HL-60/S4 treated with phorbol 12-myristate 13-acetate at 8.2 ng/mL for 4 days and 3 days (cell line): Measurements from ENCODE around the gene SIM1.

ENCODE experiments used
- in situ Hi-C: fragments of 300-500 bp; cut with MboI; formaldehyde crosslinking; loops from 2 replicates; pipeline ENCODE4 v1.15.0; 2022; ENCODE audit warnings: low sequenced_read_pairs

SIM1 gene

GRCh38 chr6:100456908-100457235, 7.8 kb downstream of the SIM1 start:
- in situ Hi-C loops = no loop called here

GRCh38 chr6:100456141-100456907, 8.4 kb downstream of the SIM1 start:
- in situ Hi-C loops = no loop called here

- in situ Hi-C loops = no loop called here
These were observed 9.2 kb downstream of the SIM1 start for GRCh38 chr6:100455230-100456124.

- in situ Hi-C loops = no loop called here
These were observed 10.0 kb downstream of the SIM1 start for GRCh38 chr6:100454551-100455229.

GRCh38 chr6:100453701-100454521, 10.8 kb downstream of the SIM1 start:
- in situ Hi-C loops = no loop called here

GRCh38 chr6:100452998-100453397, 11.7 kb downstream of the SIM1 start:
- in situ Hi-C loops = no loop called here

GRCh38 chr6:100451577-100451976, 13.1 kb downstream of the SIM1 start:
- in situ Hi-C loops = no loop called here

GRCh38 chr6:100449239-100449691, 15.5 kb downstream of the SIM1 start:
- in situ Hi-C loops = no loop called here

GRCh38 chr6:100447900-100448748, 16.6 kb downstream of the SIM1 start:
- in situ Hi-C loops = no loop called here

- in situ Hi-C loops = no loop called here
These were observed 17.4 kb downstream of the SIM1 start for GRCh38 chr6:100447081-100447899.

GRCh38 chr6:100446115-100447080, 18.3 kb downstream of the SIM1 start:
- in situ Hi-C loops = no loop called here

- in situ Hi-C loops = no loop called here
These were observed 19.2 kb downstream of the SIM1 start for GRCh38 chr6:100445512-100445911.

- in situ Hi-C loops = no loop called here
These were observed 23.8 kb downstream of the SIM1 start for GRCh38 chr6:100440935-100441334.

GRCh38 chr6:100435299-100435698, 29.4 kb downstream of the SIM1 start:
- in situ Hi-C loops = no loop called here

- in situ Hi-C loops = no loop called here
These were observed 30.8 kb downstream of the SIM1 start for GRCh38 chr6:100433726-100434435.

GRCh38 chr6:100432136-100432535, 32.6 kb downstream of the SIM1 start:
- in situ Hi-C loops = no loop called here

- in situ Hi-C loops = no loop called here
These were observed 33.8 kb downstream of the SIM1 start for GRCh38 chr6:100430962-100431361.
